ENCODE measurements around the gene RASGEF1B.
"Not testable (repeated sequence)": the region's sequence is repeated elsewhere in the genome, so short reads cannot be mapped to it uniquely, and the experiment has no call there.

Gene RASGEF1B

DNA sequence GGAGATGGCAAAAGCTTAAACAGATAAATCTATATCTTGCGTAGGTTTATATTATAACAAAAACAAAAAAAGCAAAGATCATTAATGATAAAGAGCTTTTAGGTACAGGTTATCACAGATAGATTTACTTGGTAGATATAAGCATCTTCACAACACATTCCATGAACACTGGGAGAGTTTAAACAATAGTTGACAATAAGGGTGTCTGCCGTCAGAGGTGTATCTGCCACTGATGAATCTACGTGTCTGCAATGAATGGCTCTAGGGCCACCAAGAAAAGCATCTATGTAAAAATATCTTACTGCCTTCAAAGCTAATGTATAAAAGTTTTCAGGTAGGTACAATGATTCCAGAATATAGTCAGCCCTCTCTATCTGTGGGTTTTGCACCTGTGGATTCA lies 43.7 kb downstream of the RASGEF1B start:
- no peak for DNase-seq

- no peak for DNase-seq
Observed at GRCh38 chr4:81427344-81427821, 44.3 kb downstream of the RASGEF1B start.

DNA sequence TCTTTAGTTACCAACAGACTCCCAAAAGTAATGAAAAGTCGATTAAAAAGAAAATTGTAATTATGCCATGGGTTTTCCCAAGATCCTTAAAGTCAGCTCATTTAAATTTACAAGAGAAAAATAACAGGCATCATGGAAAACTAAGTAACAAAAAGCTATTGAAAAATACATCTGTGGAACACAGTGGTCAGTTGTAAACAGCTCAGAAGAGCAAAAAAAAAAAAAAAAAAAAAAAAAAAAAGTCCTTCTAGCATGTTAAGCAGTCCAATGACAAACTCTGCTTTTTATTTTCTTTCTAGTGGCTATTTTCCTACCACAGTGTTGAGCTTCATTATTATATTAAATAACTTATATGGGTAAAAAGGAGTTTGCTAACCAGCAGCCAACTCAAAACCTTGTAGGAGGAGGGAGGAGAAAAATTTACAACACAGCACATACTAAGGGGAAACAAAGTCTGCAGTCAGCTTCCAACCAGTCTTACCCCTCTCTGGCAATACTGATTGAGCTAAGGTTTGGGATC lies 44.9 kb downstream of the RASGEF1B start:
- no peak for DNase-seq

DNA sequence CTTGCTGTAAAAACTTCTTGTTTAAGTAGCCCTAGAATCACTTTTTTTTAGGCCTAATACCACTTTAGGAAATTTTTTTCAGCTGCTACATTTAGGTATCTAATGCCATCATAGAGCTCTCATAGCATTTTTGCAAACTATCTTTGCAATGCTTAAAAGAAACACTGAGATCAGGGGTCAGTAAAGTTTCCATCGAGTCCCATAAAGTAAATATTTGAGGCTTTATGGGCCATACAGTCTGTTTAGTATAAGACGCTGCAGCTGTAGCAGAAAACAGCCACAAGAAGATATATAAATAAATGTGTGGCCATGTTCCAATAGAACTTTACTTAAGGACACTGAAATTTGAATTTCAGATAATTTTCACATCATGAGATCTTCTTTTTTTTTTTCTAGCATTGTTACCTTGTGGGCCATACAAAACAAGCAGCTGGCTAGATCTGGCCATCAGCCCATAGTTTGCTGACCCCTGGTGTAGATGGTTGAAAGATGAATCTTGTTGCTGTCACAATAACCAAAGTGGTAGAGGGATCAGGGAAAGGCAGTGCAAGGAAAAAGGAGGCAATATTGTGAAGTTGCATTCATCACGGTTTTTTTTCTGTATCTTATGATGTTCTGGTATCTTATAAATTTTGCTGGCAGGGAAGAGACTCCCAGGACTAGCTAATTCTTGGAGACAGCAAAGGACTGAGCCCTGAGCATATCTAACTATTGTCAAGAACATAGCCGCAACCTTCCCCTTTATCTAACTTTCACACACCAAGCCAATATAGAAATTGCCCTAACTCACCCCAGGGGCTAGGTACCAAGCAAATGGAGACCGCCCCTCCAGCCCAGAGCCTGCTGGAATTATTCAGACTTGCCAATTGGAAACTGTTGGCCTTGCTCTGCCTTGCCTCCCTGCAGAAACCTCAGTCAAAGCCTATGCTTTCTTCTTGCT lies 46.6 kb downstream of the RASGEF1B start:
- DNase-seq = no peak

DNA sequence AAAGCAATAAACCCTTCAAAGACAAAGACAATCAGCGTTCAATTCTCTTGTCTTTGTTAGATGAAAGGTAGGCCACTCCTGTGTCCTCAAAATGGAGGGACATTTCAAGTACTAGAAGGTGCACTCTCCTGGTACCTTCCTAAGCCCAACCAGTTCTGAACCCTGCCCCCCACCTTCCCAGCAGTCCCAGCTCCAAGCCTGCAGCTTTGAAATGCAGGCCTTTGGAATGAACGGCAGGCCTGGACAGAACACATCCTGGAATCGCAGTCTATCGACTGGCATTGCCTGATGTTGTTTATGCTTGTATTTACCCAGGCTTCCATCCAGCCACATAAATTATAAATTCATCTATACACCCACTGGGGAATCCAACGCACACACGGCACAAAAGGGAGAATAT lies 47.4 kb downstream of the RASGEF1B start:
- DNase-seq = no peak

DNA sequence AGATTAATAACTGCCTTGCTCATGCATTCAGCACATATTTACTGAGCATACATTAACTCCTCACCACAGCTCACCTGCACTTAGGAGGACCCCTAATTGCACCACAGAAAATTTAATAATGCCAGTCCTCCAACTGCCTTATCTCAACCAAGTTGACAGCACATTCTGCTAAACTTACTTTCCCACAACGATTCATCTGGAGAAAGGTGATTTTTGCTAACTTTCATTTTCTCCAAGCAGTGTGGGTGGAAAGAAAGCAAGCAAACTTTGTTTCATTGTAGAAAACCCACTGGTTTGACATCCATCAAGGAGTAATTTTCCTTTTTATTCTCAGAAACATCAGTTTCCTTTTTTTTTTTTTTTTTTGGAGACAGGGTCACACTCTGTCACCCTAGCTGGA lies 49.1 kb downstream of the RASGEF1B start:
- no peak for DNase-seq

DNA sequence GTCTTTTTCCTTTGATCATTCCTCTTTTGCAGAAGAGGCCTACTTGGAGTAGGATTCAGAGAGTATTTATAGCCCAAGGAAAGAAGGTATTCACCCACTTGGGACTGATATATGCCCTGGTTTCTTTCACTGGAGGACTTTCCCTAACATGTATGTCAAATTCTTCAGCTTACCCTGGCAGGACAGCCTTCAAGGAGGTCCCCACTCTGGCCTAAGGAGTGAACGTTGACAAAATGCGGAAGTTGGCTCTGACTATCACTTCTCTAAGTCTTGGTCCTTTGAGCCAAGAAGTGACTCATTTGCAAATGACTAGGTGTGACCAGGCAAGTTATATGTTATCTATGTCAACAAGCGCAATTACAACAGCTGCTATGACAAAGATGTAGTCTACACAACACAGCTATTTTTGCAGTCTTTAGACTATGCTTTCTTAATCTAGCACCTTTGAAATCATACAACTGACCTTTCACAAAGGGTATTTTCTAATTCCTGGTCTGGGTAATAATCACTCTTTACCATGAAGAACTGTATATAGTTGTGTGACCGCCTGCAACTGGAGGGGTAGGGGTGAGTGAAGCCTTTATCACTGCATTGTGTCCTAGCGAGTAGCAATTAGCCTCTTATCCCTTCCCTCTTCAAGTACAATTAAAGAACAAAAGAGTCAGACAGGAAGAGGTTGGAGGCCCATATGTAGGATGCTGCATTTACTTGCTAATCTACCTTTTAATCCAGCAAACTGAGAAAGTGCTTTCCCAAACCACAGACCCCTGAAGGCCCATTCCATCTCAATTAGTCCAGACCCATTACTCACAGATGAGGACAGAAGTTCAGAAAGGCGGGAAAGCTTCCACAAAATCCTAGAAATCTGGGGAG lies 50.1 kb downstream of the RASGEF1B start:
- DNase-seq = no peak

GRCh38 chr4:81418572-81418971 lies 53.1 kb downstream of the RASGEF1B start:
- no peak for DNase-seq

DNA sequence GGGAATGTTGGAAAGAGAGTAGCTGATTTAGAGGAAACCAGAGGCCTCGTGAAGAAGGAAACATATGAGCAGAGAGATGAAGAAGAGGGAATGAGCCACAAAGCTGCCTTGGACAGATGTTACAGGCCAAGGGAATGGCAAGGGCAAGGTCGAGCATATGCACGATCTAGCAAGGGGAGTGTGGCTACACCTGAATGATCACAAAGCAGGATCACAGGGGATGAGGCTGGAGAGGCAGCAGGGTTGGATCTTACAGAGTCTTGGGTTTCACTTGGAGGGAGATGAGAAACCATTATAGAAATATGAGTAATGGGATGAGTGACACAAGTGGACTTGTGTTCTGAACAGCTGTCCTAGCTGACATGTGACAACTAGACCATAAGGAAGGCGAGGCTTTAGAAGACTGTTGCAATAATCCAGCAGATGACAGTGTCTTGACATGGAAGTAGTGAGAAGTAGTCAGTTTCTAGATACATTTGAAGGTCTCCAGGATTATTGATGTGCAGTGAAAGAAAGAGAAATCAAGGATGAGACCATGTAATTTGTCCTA lies 58.7 kb downstream of the RASGEF1B start:
- no peak for DNase-seq

- DNase-seq = no peak
Observed at GRCh38 chr4:81410680-81411079, 61.0 kb downstream of the RASGEF1B start.

- DNase-seq = no peak
Observed at GRCh38 chr4:81409836-81410235, 61.9 kb downstream of the RASGEF1B start.

GRCh38 chr4:81408341-81408740 lies 63.4 kb downstream of the RASGEF1B start:
- no peak for DNase-seq

DNA sequence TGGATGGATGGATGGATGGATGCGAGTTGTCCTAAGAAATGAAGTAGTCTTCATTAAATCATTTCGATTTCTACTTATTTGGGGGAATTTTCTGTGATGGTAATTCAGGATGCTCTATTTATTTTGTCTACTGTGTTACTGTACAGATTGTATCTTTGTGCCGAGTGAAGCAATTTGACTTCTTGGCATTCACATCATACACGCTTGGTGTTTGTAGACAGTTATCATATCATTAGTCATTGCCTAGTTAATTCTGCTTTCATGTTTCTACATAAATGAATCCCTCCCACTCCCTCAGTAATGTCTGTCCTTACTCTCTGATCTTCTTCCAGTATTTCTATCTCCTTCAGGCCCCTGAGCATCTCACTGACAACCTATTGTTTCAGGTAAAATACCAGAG lies 64.0 kb downstream of the RASGEF1B start:
- no peak for DNase-seq

GRCh38 chr4:81406481-81406880 lies 65.2 kb downstream of the RASGEF1B start:
- DNase-seq = not testable (repeated sequence)

- peak; percentile 64 for DNase-seq
Observed at GRCh38 chr4:81405900-81406401, 65.8 kb downstream of the RASGEF1B start.

GRCh38 chr4:81404741-81405140 lies 67.0 kb downstream of the RASGEF1B start:
- DNase-seq = no peak

DNA sequence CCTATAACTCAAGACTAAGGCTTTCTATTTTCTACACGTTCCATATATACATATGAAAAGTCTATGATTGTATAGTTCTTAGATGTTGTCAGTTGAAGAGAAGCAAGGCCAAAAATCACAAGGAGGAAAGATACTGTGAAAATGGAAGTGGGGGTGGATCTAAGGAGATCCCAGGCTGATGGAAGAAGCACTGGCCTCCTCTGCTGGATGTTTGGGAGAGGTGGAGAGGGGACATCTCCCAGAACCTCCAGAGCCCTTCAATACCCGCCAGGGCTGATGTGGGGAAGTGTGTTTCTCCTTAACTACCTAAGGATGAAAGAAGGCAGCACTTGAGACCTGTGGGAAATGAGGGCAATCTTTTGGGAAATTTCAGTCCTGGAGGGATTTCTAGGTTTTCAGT lies 67.4 kb downstream of the RASGEF1B start:
- no peak for DNase-seq

GRCh38 chr4:81399306-81400086 lies 72.2 kb downstream of the RASGEF1B start:
- no peak for DNase-seq

DNA sequence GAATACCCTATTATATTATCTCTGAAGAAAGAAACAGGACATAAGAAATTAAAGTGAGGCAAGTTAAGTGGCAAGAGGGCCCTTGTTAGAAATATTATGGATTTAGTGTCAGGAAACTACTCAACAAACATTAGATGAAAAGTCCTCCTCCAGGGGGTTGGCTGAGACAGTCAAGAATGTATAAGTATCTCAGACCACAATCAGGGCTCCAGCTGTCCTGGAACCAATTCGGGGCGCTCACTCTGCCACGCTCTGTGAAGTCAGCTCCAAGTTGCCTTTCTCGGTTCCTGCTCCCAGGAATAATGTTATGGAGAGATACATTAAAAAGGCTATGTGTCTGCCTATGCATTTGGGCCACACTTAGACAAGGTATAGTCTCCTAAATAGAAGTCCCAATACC lies 73.3 kb downstream of the RASGEF1B start:
- no peak for DNase-seq

DNA sequence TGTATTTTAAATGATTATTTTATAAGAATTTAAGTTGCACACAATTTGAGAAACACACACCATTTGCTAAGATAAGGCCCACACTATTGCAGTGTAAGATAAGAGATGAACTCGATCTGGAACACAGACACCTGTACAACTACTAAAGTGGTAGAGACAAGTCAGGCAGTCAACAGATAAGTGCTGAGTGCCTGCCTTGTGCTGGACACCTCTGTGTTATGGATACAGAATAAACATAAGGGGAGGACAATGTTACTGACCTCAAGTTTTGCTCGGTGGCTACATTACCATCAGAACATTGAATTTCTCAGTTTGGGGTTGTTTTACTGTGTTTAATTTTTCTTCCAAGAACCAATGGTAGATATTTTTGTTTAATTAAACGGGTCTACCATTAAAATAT lies 74.1 kb downstream of the RASGEF1B start:
- no peak for DNase-seq

DNA sequence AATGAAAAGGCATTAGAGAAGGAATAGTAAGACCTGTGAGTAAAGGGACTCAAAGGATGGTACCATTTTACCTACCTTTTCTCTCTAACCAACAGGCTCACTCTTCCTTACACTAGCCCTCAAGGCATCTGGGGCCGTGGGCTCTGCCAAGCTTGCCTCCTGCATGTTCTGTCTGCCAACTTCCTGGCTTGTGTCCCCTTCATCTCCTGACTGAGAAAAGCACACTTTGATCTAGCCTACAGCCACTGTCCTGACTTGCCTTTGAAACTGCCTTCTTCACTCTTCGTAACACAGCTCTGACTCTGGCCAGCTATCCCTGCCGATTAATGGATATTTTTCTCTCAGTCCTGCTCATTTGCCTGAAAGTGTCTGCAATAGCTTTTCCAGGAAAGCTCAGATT lies 76.5 kb downstream of the RASGEF1B start:
- no peak for DNase-seq

GRCh38 chr4:81392164-81392563 lies 79.5 kb downstream of the RASGEF1B start:
- DNase-seq = no peak
